ENCODE data around the gene NSUN5. TPM values are rescaled to one million over a fixed set of nuclear protein-coding genes. Genes with fewer than 3 reads are reported as not detected.
"Not testable (repeated sequence)": the region's sequence is repeated elsewhere in the genome, so short reads cannot be mapped to it uniquely, and the experiment has no call there.

NSUN5 gene
- polyA plus RNA-seq, 3 donors = 28.6 to 37.7 (median 31.3) TPM

DNA sequence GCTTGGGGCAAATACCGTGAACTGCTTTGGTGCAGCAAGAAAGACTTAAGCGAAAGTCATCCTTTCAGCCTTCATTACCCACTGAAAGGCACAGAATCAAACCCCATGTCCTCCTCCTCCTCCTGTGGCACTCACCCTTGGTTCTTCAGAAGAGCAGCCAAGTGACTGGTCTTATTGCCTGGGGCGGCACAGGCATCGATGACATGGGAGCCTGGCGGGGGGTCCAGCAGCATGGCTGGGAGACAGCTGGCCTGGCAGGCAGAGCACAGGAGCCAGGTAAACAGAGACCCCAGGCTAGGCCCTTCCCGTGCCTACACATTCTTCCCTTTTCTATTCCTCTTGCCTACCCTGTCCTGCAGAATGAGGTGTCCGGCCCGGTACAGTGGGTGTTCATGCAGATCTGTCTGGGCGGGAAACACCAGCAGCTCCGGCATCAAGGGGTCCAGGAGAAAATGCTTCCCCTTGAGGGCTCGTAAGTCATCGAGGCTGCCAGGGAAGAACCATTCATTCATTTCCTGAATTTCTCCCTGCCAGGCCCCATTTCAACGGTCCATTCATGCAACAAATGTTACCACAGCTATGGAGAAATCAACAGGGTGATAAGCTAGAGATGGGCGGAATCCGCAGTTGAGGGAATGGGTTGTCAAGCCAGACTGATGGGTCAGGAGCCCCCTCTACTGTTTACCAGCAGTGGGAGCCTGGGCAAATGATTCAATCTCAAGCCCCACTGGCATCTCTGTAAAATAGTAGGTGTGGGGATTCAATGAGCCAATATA lies 3.8 kb downstream of the NSUN5 start:
- H3K4me3 ChIP-seq (replicated peaks in 1 of 3; ENCODE audit: low read depth in 2 of 3, low read length in 3 of 3); H2AFZ ChIP-seq (ENCODE audit: insufficient read depth, low read depth, low read length, poor library complexity, severe bottlenecking); intact Hi-C loops (cut with micrococcal nuclease); H3K9me3 Mint-ChIP-seq; H3K9me3 ChIP-seq (replicated peaks in 1 of 2; ENCODE audit: control insufficient read depth in 1 of 2, insufficient read depth in 1 of 2, low read length in 2 of 2); H3K27me3 ChIP-seq (ENCODE audit: control insufficient read depth in 2 of 2, insufficient read depth in 2 of 2, low read length in 2 of 2); H3K27ac Mint-ChIP-seq; H3K4me3 Mint-ChIP-seq; H3K27me3 Mint-ChIP-seq (ENCODE audit: low read depth in 3 of 3); H3K27ac ChIP-seq (ENCODE audit: low read depth in 1 of 2, low read length in 2 of 2); H3K4me2 ChIP-seq (replicated peaks; ENCODE audit: extremely low read depth, low read length, poor library complexity, severe bottlenecking); H3K9ac ChIP-seq (ENCODE audit: insufficient read depth, low read length, poor library complexity, severe bottlenecking): not testable (repeated sequence)
- H4K20me1 ChIP-seq (ENCODE audit: insufficient read depth, low read length) = peaks cover 12% of the 10 kb centered on the region
- H3K36me3 Mint-ChIP-seq = peaks cover 36 to 41% of the 10 kb centered on the region in 2 donors
- TF ChIP-seq, protein P1, sequence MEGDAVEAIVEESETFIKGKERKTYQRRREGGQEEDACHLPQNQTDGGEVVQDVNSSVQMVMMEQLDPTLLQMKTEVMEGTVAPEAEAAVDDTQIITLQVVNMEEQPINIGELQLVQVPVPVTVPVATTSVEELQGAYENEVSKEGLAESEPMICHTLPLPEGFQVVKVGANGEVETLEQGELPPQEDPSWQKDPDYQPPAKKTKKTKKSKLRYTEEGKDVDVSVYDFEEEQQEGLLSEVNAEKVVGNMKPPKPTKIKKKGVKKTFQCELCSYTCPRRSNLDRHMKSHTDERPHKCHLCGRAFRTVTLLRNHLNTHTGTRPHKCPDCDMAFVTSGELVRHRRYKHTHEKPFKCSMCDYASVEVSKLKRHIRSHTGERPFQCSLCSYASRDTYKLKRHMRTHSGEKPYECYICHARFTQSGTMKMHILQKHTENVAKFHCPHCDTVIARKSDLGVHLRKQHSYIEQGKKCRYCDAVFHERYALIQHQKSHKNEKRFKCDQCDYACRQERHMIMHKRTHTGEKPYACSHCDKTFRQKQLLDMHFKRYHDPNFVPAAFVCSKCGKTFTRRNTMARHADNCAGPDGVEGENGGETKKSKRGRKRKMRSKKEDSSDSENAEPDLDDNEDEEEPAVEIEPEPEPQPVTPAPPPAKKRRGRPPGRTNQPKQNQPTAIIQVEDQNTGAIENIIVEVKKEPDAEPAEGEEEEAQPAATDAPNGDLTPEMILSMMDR (IDR thresholded peaks at IDR 0.05) = peak; percentile 17
- peaks cover 20% of the 10 kb centered on the region for H3K79me2 ChIP-seq (ENCODE audit: insufficient read depth, low read length)
- DNase-seq = peak in 2 of 3 donors; percentile 42 to 46
- 86% methylated on average over 1 of the region's 15 CpGs for WGBS (ENCODE audit: insufficient coverage)
- H3K4me1 Mint-ChIP-seq = peaks cover 47% of the 10 kb centered on the region
- H3K36me3 ChIP-seq (replicated peaks in 1 of 2; ENCODE audit: control insufficient read depth in 1 of 2, insufficient read depth in 2 of 2, low read length in 2 of 2) = peaks cover 31 to 37% of the 10 kb centered on the region in 2 donors
- H3K4me1 ChIP-seq (ENCODE audit: control insufficient read depth in 1 of 2, insufficient read depth in 2 of 2, low read length in 2 of 2) = peaks cover 29 to 43% of the 10 kb centered on the region in 2 donors

DNA sequence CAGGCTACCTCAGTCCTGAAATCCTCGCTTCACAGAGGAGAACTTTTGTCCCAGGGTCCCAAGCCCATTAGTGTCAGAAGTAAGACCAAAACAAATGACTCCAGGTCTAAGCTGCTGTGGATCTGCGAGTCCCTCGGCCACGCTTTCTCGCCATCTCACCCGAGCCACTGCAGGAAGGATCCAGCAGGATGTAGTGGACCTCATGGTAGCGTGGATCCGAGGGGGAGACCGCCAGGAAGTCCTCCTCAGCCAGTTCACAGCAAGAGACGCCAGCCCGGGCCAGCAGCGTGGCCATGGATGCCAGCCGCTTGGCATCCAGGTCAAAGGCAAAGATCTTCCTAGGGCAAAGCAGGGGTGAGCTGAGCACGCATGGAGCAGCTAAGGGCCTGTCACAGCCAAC lies 4.6 kb downstream of the NSUN5 start:
- intact Hi-C loops (cut with micrococcal nuclease) = no loop called here
- H3K4me3 ChIP-seq (replicated peaks in 1 of 3; ENCODE audit: low read depth in 2 of 3, low read length in 3 of 3) = no peak overlapping the region
- H3K9me3 ChIP-seq (replicated peaks in 1 of 2; ENCODE audit: control insufficient read depth in 1 of 2, insufficient read depth in 1 of 2, low read length in 2 of 2) = no peaks in the 10 kb centered on the region
- H3K4me2 ChIP-seq (replicated peaks; ENCODE audit: extremely low read depth, low read length, poor library complexity, severe bottlenecking) = no peak overlapping the region
- Mint-ChIP-seq H3K4me1 (peaks cover 47% of the 10 kb centered on the region), H3K9me3 (no peaks in the 10 kb centered on the region), H3K36me3 (peaks cover 37 to 41% of the 10 kb centered on the region in 2 donors), H3K27me3 (ENCODE audit: low read depth in 3 of 3) (peaks cover 0 to 3% (median 0%) of the 10 kb centered on the region in 3 donors), H3K4me3 (no peak overlapping the region), H3K27ac (no peak overlapping the region)
- H3K4me1 ChIP-seq (ENCODE audit: control insufficient read depth in 1 of 2, insufficient read depth in 2 of 2, low read length in 2 of 2) = peaks cover 27 to 40% of the 10 kb centered on the region in 2 donors
- peaks cover 12% of the 10 kb centered on the region for H4K20me1 ChIP-seq (ENCODE audit: insufficient read depth, low read length)
- 94% methylated on average over 13 of the region's 14 CpGs for WGBS (ENCODE audit: insufficient coverage)
- no peak overlapping the region for H3K9ac ChIP-seq (ENCODE audit: insufficient read depth, low read length, poor library complexity, severe bottlenecking)
- H3K79me2 ChIP-seq (ENCODE audit: insufficient read depth, low read length) = peaks cover 20% of the 10 kb centered on the region
- TF ChIP-seq, protein P1 (IDR thresholded peaks at IDR 0.05) = no peak
- H3K27ac ChIP-seq (ENCODE audit: low read depth in 1 of 2, low read length in 2 of 2) = no peak overlapping the region
- no peak overlapping the region for H2AFZ ChIP-seq (ENCODE audit: insufficient read depth, low read depth, low read length, poor library complexity, severe bottlenecking)
- H3K36me3 ChIP-seq (replicated peaks in 1 of 2; ENCODE audit: control insufficient read depth in 1 of 2, insufficient read depth in 2 of 2, low read length in 2 of 2) = peaks cover 31 to 37% of the 10 kb centered on the region in 2 donors
- DNase-seq = no peak
- H3K27me3 ChIP-seq (ENCODE audit: control insufficient read depth in 2 of 2, insufficient read depth in 2 of 2, low read length in 2 of 2) = no peaks in the 10 kb centered on the region
